HepG2 (cell line): ENCODE data around the gene AXIN1. TPM values are rescaled to one million over a fixed set of nuclear protein-coding genes. Genes with fewer than 3 reads are reported as not detected.

ENCODE experiments used
- ATAC-seq: fragments of 200-7000 bp; cut with Tn5 transposase; 3 replicates; pipeline ENCODE4 v1.9.1; 2020; ENCODE audit warnings: mild to moderate bottlenecking, moderate library complexity
- BruUV-seq: library from RNA; stranded (reverse); fragments of 400-500 nt; replicated peaks from 2 replicates; lab custom pipeline; 2021; lab: Mats Ljungman, UMichigan
- CTCF ChIA-PET: fragments of 300-600 bp; formaldehyde crosslinking; extraction: SDS; loops from one replicate; lab custom pipeline; 2021; ENCODE audit warnings: low total read pairs, inconsistent platforms, low intra/inter-chr PET ratio; lab: Yijun Ruan, JAX
- POLR2A ChIA-PET: fragments of 350-600 bp; sonication (Branson Sonifier 250); formaldehyde crosslinking; loops from one replicate; lab custom pipeline; 2020; ENCODE audit warnings: antibody characterized with exemption, inconsistent platforms; lab: Yijun Ruan, JAX
- DNase-seq: peaks from one replicate; pipeline ENCODE4 v3.0.0-alpha.2; 2015; ENCODE audit warnings: low spot score
- FAIRE-seq: peaks from 3 replicates; lab custom pipeline; 2011; peaks lifted over from hg19 to GRCh38; lab: Jason Lieb, UNC
- H2AFZ ChIP-seq: one replicate; pipeline ENCODE4 v1.6.1; 2011; ENCODE audit warnings: low read length, inconsistent platforms
- H3K27ac ChIP-seq: fragments of 300-600 bp; 3 replicates; pipeline ENCODE4 v1.8.0; 2011; ENCODE audit warnings: mixed run types, mild to moderate bottlenecking, mixed read lengths, low read length, inconsistent platforms; ENCODE audit not compliant: insufficient read depth; ENCODE audit errors: extremely low read length
- H3K27me3 ChIP-seq, 2 experiments: fragments of 200-600 bp in 1 of 2; 2 replicates in 1 of 2; 3 replicates in 1 of 2; pipeline versions ENCODE4 v1.6.0 to v1.8.0; 2011; ENCODE audit warnings: low read length in 2 of 2, mild to moderate bottlenecking in 2 of 2, moderate library complexity in 2 of 2, inconsistent platforms in 1 of 2; ENCODE audit not compliant: insufficient read depth in 2 of 2, control insufficient read depth in 1 of 2
- H3K36me3 ChIP-seq, 2 experiments: fragments of 200-600 bp in 1 of 2; replicated peaks in 1 of 2; 2 replicates in 1 of 2; 3 replicates in 1 of 2; pipeline versions ENCODE4 v1.5.1 to v1.8.0; 2011; ENCODE audit warnings: low read length in 2 of 2, inconsistent platforms in 1 of 2; ENCODE audit not compliant: insufficient read depth in 2 of 2, control insufficient read depth in 1 of 2
- H3K4me1 ChIP-seq: 2 replicates; pipeline ENCODE4 v1.5.1; 2012; ENCODE audit warnings: low read length, inconsistent platforms; ENCODE audit not compliant: insufficient read depth
- H3K4me2 ChIP-seq: 2 replicates; pipeline ENCODE4 v1.6.0; 2011; ENCODE audit warnings: low read depth, low read length, inconsistent platforms
- H3K4me3 ChIP-seq, 3 experiments: fragments of 200-600 bp in 1 of 3; sonication (generic), shearing (Covaris generic) in 1 of 3; replicated peaks in 1 of 3; 2 replicates each; pipeline ENCODE4 v1.5.1; 2011 to 2016; ENCODE audit warnings: low read length in 3 of 3, inconsistent platforms in 2 of 3, low read depth in 2 of 3, mild to moderate bottlenecking in 2 of 3, control low read depth in 1 of 3, mixed read lengths in 1 of 3; ENCODE audit not compliant: insufficient read depth in 1 of 3
- H3K79me2 ChIP-seq: one replicate; pipeline ENCODE4 v1.6.1; 2011; ENCODE audit warnings: low read length, inconsistent platforms; ENCODE audit not compliant: insufficient read depth
- H3K9ac ChIP-seq: 2 replicates; pipeline ENCODE4 v1.6.0; 2011; ENCODE audit warnings: mild to moderate bottlenecking, low read depth, low read length, inconsistent platforms; ENCODE audit not compliant: insufficient read depth
- H3K9me3 ChIP-seq: 2 replicates; pipeline ENCODE4 v1.5.1; 2012; ENCODE audit warnings: mild to moderate bottlenecking, low read length
- H4K20me1 ChIP-seq: 2 replicates; pipeline ENCODE4 v1.6.0; 2011; ENCODE audit warnings: inconsistent platforms, mild to moderate bottlenecking, low read length, moderate library complexity; ENCODE audit not compliant: insufficient read depth
- SNAI1 ChIP-seq: sonication (generic); formaldehyde crosslinking; IDR thresholded peaks from 2 replicates; pipeline ENCODE4 v1.5.0; 2020; ENCODE audit warnings: mild to moderate bottlenecking, missing genetic modification reagents, borderline replicate concordance
- SOX13 ChIP-seq, 3 experiments: fragments of 450-650 bp in 1 of 3; sonication (generic) in 1 of 3; formaldehyde crosslinking in 1 of 3; IDR thresholded peaks in 2 of 3; conservative IDR thresholded peaks in 1 of 3; 2 replicates each; pipeline versions ENCODE4 v1.5.0 to v1.6.1; 2016 to 2020; ENCODE audit warnings: antibody characterized with exemption in 1 of 3, mild to moderate bottlenecking in 1 of 3, missing compliant biosample characterization in 1 of 3, missing genetic modification reagents in 1 of 3, moderate library complexity in 1 of 3
- YEATS2 ChIP-seq: sonication (generic); formaldehyde crosslinking; IDR thresholded peaks from 2 replicates; pipeline ENCODE4 v1.4.0; 2020; ENCODE audit warnings: missing genetic modification reagents, borderline replicate concordance
- WGBS: methylation state at CpG from one replicate; pipeline ENCODE4 v1.1.6; 2017; ENCODE audit warnings: low lambda C conversion rate; 5-methylcytosine and 5-hydroxymethylcytosine counted together
- in situ Hi-C: cut with HindIII; loops from 2 replicates; pipeline ENCODE4 v1.10.0; 2017; ENCODE audit warnings: low pct_unique_long_range_greater_than_20kb; ENCODE audit not compliant: extremely low pct_ligation_motif_present
- intact Hi-C: fragments of 100-400 bp; cut with micrococcal nuclease; formaldehyde crosslinking; loops from one replicate; pipeline ENCODE4 v1.10.0; 2022; ENCODE audit not compliant: unreplicated experiment
- polyA plus RNA-seq, 8 experiments: library from polyadenylated mRNA; depleted of rRNA in 3 of 8; stranded (reverse) in 7 of 8; unstranded in 1 of 8; fragments of >200 nt; fragmentation: Illumina TruSeq in 4 of 8; extraction: Trizol in 4 of 8; gene quantifications; 2 replicates each; pipeline versions ENCODE4 v1.2.1 to v1.2.3, GENCODE V29; 2011 to 2016; ENCODE audit warnings: low read depth in 4 of 8, missing spikeins in 1 of 8, mixed read lengths in 1 of 8; ENCODE audit not compliant: insufficient read depth in 1 of 8
- total RNA-seq, 5 experiments: library from RNA; depleted of rRNA; stranded (reverse); fragments of >200 nt; fragmentation: Illumina TruSeq; extraction: Trizol; gene quantifications; 2 replicates each; pipeline ENCODE4 v1.2.3, GENCODE V29; 2016; ENCODE audit warnings: low read depth in 1 of 5
- TF ChIP-seq, protein P1 (sequence below): sonication (generic); formaldehyde crosslinking; IDR thresholded peaks from 2 replicates; pipeline ENCODE4 v1.8.0; 2023; ENCODE audit warnings: mild to moderate bottlenecking, missing genetic modification reagents
- TF ChIP-seq, protein P2 (sequence below): sonication (generic); formaldehyde crosslinking; IDR thresholded peaks from 2 replicates; pipeline ENCODE4 v1.8.1; 2023; ENCODE audit warnings: mild to moderate bottlenecking, missing genetic modification reagents, borderline replicate concordance

The AXIN1 gene
- total and polyA plus RNA-seq, 2 of the 13 experiments (the other 11 are each of a cell fraction or from before 2014, with no cell fraction given), result 24.0 to 26.0 TPM

DNA sequence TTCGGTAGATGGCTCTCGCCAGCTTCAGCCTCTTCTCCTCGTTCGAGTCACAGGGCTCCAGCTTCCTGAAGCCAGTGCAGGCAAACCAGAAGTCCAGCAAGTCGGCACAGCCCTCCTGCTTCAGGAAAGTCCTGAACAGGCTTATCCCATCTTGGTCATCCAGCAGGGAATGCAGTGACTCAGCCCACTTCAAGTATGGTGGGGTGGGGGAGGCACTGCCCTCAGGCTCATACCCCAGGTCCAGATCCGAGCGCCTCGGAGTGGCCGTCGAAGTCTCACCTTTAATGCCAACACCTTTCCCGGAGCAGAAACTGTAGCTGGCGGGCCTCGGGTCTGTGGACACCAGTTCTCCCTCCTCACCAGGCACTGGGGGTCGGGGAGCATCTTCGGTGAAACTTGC is 5.9 kb downstream of the AXIN1 start (continued):
- TF ChIP-seq SOX13 (IDR thresholded peaks at IDR 0.05) (no peak), SOX13 (CRISPR knock-in tag; conservative IDR thresholded peaks at IDR 0.05 in 1 of 2, IDR thresholded peaks at IDR 0.05 in 1 of 2) (no peak)

DNA sequence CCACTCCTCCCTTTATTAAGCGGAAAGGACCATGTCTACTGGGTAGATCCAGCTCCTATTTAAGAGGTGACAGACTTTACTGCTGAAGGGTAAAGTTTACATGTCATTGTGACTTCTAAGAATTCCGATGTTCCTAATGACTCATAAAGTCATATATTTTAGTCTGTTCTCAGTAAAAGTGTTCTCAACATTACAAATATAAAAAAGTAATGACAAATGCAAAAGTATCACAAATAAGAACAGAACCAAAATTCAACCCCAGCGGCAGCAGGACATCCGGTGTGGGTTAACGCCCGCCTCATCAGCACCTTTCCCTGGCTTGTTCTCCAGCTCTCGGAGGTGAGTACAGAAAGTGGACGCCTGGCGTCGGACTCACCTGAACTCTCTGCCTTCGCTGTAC is 6.8 kb downstream of the AXIN1 start:
- FAIRE-seq, result no peak
- POLR2A ChIA-PET, result no interaction called here
- no peak overlapping the region for H3K4me2 ChIP-seq
- no peak for DNase-seq
- WGBS, result 93% methylated on average over 11 of the region's 11 CpGs
- H4K20me1 ChIP-seq, result peaks cover 20% of the 10 kb centered on the region
- peaks cover 16 to 41% of the 10 kb centered on the region in 2 experiments for H3K36me3 ChIP-seq
- H3K9ac ChIP-seq, result no peak overlapping the region
- H2AFZ ChIP-seq, result no peak overlapping the region
- no peak overlapping the region for H3K4me3 ChIP-seq
- peaks cover 85% of the 10 kb centered on the region for H3K79me2 ChIP-seq
- no peaks in the 10 kb centered on the region for H3K27me3 ChIP-seq
- intact Hi-C loops, result no loop called here
- BruUV-seq, result no TSS peak
- no peak for ATAC-seq
- TF ChIP-seq, protein P1, sequence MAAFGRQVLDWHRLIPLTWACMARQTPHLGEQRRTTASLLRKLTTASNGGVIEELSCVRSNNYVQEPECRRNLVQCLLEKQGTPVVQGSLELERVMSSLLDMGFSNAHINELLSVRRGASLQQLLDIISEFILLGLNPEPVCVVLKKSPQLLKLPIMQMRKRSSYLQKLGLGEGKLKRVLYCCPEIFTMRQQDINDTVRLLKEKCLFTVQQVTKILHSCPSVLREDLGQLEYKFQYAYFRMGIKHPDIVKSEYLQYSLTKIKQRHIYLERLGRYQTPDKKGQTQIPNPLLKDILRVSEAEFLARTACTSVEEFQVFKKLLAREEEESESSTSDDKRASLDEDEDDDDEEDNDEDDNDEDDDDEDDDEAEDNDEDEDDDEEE (CRISPR knock-in tag), result no peak
- TF ChIP-seq YEATS2 (no peak), SNAI1 (CRISPR knock-in tag) (no peak)
- TF ChIP-seq, protein P2, sequence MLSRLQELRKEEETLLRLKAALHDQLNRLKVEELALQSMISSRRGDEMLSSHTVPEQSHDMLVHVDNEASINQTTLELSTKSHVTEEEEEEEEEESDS (CRISPR knock-in tag), result no peak
- H3K4me1 ChIP-seq, result peaks cover 80% of the 10 kb centered on the region
- no peaks in the 10 kb centered on the region for H3K9me3 ChIP-seq
- H3K27ac ChIP-seq, result no peak overlapping the region
- CTCF ChIA-PET, result no interaction called here
- in situ Hi-C loops, result no loop called here
